SK-N-SH treated with all-trans-retinoic acid at 6 μM for 48 hours (cell line): ENCODE results near the gene ALG9.

Source experiments
- BACH2 ChIP-seq: fragments of 250-450 bp; sonication (Bioruptor Pico); IDR thresholded peaks from 2 replicates; pipeline ENCODE4 v1.9.0; 2021; ENCODE audit warnings: mild to moderate bottlenecking, borderline replicate concordance
- ESRRG ChIP-seq: fragments of 250-450 bp; sonication (Bioruptor Pico); IDR thresholded peaks from 2 replicates; pipeline ENCODE4 v1.6.1; 2021; ENCODE audit warnings: mild to moderate bottlenecking
- GLIS3 ChIP-seq: fragments of 250-450 bp; sonication (Bioruptor Pico); IDR thresholded peaks from 2 replicates; pipeline ENCODE4 v1.5.0; 2020; ENCODE audit warnings: mild to moderate bottlenecking, moderate library complexity
- OSR1 ChIP-seq: fragments of 250-450 bp; sonication (Bioruptor Pico); IDR thresholded peaks from 2 replicates; pipeline ENCODE4 v1.8.0; 2022; ENCODE audit warnings: moderate library complexity, mild to moderate bottlenecking, inconsistent platforms
- SNAI2 ChIP-seq: fragments of 250-450 bp; sonication (Bioruptor Pico); IDR thresholded peaks from 2 replicates; pipeline ENCODE4 v1.5.0; 2020; ENCODE audit warnings: mild to moderate bottlenecking, moderate library complexity
- TOX ChIP-seq: fragments of 250-450 bp; sonication (Bioruptor Pico); IDR thresholded peaks from 2 replicates; pipeline ENCODE4 v1.8.0; 2021; ENCODE audit warnings: mild to moderate bottlenecking, moderate library complexity, borderline replicate concordance
- ZC3H10 ChIP-seq: fragments of 250-450 bp; sonication (Bioruptor Pico); IDR thresholded peaks from 2 replicates; pipeline ENCODE4 v1.5.1; 2021; ENCODE audit warnings: mild to moderate bottlenecking, moderate library complexity
- ZFP30 ChIP-seq: fragments of 450-650 bp; formaldehyde crosslinking; IDR thresholded peaks from 2 replicates; pipeline ENCODE4 v1.5.0; 2022; ENCODE audit warnings: mild to moderate bottlenecking, moderate library complexity
- ZNF70 ChIP-seq: fragments of 450-650 bp; formaldehyde crosslinking; IDR thresholded peaks from 2 replicates; pipeline ENCODE4 v1.5.0; 2020; ENCODE audit warnings: mild to moderate bottlenecking, moderate library complexity
- TF ChIP-seq, protein P1 (sequence below): fragments of 250-450 bp; sonication (Bioruptor Pico); IDR thresholded peaks from 2 replicates; pipeline ENCODE4 v1.5.0; 2020; ENCODE audit warnings: mild to moderate bottlenecking, moderate library complexity
- TF ChIP-seq, protein P2 (sequence below): fragments of 250-450 bp; sonication (Bioruptor Pico); IDR thresholded peaks from 2 replicates; pipeline ENCODE4 v1.8.0; 2020; ENCODE audit warnings: mild to moderate bottlenecking, moderate library complexity, borderline replicate concordance

DNA sequence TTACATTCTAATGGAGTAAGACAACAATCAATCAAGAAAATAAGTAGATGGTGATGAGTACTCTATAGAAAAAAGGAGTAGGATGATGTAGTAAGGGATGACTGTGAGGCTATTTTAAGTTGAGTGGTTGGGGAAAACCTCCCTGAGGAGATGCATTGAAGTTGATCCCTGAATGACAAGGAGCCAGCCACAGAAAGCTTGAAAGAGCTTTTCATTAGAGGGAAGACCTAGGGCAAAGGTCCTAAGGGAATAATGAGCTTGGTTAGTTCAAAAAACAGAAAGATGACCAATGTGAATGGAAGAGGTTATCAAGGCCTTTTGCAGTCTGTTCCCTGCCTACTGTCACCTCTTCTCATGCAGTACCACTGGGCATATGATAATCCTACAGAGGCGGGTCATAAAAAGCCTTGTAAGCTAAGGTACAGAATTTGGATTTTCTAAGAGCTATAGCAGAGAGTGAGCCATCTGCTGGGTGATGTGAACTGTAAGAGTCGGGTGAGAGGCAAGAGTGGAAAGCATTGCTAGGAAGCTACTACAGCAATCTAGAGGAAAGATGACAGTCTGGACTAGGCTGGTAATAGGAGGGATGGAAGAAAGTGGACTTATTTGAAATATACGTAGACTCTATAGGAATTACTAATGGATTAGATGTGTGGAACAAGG is 108.3 kb downstream of the ALG9 start:
- TF ChIP-seq ESRRG (CRISPR knock-in tag) (no peak), ZC3H10 (no peak), TOX (CRISPR knock-in tag) (no peak), BACH2 (no peak), SNAI2 (CRISPR knock-in tag) (no peak), OSR1 (CRISPR knock-in tag) (no peak), ZFP30 (CRISPR knock-in tag) (no peak), ZNF70 (CRISPR knock-in tag) (no peak), GLIS3 (CRISPR knock-in tag) (no peak)
- TF ChIP-seq, protein P1, sequence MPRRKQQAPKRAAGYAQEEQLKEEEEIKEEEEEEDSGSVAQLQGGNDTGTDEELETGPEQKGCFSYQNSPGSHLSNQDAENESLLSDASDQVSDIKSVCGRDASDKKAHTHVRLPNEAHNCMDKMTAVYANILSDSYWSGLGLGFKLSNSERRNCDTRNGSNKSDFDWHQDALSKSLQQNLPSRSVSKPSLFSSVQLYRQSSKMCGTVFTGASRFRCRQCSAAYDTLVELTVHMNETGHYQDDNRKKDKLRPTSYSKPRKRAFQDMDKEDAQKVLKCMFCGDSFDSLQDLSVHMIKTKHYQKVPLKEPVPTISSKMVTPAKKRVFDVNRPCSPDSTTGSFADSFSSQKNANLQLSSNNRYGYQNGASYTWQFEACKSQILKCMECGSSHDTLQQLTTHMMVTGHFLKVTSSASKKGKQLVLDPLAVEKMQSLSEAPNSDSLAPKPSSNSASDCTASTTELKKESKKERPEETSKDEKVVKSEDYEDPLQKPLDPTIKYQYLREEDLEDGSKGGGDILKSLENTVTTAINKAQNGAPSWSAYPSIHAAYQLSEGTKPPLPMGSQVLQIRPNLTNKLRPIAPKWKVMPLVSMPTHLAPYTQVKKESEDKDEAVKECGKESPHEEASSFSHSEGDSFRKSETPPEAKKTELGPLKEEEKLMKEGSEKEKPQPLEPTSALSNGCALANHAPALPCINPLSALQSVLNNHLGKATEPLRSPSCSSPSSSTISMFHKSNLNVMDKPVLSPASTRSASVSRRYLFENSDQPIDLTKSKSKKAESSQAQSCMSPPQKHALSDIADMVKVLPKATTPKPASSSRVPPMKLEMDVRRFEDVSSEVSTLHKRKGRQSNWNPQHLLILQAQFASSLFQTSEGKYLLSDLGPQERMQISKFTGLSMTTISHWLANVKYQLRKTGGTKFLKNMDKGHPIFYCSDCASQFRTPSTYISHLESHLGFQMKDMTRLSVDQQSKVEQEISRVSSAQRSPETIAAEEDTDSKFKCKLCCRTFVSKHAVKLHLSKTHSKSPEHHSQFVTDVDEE (CRISPR knock-in tag) = no peak
- TF ChIP-seq, protein P2, sequence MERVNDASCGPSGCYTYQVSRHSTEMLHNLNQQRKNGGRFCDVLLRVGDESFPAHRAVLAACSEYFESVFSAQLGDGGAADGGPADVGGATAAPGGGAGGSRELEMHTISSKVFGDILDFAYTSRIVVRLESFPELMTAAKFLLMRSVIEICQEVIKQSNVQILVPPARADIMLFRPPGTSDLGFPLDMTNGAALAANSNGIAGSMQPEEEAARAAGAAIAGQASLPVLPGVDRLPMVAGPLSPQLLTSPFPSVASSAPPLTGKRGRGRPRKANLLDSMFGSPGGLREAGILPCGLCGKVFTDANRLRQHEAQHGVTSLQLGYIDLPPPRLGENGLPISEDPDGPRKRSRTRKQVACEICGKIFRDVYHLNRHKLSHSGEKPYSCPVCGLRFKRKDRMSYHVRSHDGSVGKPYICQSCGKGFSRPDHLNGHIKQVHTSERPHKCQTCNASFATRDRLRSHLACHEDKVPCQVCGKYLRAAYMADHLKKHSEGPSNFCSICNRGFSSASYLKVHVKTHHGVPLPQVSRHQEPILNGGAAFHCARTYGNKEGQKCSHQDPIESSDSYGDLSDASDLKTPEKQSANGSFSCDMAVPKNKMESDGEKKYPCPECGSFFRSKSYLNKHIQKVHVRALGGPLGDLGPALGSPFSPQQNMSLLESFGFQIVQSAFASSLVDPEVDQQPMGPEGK (CRISPR knock-in tag) = no peak
